A673 (cell line): ENCODE measurements around the gene GABRB1.

Experiments
- EZH2 ChIP-seq: fragments of 200-600 bp; sonication (generic); IDR thresholded peaks from 2 replicates; pipeline ENCODE4 v1.6.1; 2017; ENCODE audit warnings: borderline replicate concordance, low read depth, mild to moderate bottlenecking, mixed read lengths, antibody characterized with exemption, low read length; ENCODE audit not compliant: poor library complexity, severe bottlenecking
- TF ChIP-seq, protein P1 (sequence below): fragments of 300-800, 200-600 bp; sonication (generic); conservative IDR thresholded peaks from 2 replicates; pipeline ENCODE4 v1.5.1; 2017; ENCODE audit warnings: low read depth, mild to moderate bottlenecking, antibody characterized with exemption, low read length, moderate library complexity, mixed read lengths

DNA sequence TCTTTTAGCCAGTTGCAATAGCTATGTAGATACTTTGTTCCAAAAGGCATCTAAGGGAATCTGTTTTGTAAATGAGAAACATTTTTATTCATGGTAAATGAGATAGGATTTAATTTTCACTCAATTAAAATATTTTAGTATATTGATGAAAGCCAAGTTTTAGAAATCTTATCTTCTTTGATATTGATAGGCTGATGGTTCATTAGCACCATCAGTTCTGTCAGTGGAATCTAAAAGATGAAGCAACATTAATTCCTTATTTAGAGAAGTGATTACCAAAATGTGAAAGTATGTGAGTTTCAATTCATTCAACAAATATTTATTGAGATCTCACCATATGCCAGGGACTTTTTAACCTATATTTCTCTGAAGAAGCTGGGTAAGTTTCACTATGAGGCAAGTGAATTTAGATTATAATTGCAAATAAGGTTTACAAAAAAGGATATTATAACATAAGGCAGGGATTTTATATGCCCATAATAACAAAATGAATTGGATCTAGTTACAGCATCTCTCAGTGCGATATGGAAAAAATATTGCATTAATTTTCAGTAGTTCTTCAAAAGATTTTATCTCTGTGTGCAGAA is 79.3 kb downstream of the GABRB1 start:
- TF ChIP-seq, protein P1, sequence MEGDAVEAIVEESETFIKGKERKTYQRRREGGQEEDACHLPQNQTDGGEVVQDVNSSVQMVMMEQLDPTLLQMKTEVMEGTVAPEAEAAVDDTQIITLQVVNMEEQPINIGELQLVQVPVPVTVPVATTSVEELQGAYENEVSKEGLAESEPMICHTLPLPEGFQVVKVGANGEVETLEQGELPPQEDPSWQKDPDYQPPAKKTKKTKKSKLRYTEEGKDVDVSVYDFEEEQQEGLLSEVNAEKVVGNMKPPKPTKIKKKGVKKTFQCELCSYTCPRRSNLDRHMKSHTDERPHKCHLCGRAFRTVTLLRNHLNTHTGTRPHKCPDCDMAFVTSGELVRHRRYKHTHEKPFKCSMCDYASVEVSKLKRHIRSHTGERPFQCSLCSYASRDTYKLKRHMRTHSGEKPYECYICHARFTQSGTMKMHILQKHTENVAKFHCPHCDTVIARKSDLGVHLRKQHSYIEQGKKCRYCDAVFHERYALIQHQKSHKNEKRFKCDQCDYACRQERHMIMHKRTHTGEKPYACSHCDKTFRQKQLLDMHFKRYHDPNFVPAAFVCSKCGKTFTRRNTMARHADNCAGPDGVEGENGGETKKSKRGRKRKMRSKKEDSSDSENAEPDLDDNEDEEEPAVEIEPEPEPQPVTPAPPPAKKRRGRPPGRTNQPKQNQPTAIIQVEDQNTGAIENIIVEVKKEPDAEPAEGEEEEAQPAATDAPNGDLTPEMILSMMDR: no peak
- TF ChIP-seq EZH2: no peak
